H1 (cell line): ENCODE data around the gene SPTBN5. TPM values are rescaled to one million over a fixed set of nuclear protein-coding genes. Genes with fewer than 3 reads are reported as not detected.

Experiments
- CHD7 ChIP-seq: fragments of 300-600 bp; sonication (generic); IDR thresholded peaks from 2 replicates; pipeline ENCODE4 v1.7.1; 2012; ENCODE audit warnings: low read length, moderate library complexity, mild to moderate bottlenecking, inconsistent platforms; ENCODE audit not compliant: insufficient replicate concordance
- CTBP2 ChIP-seq: IDR thresholded peaks from 2 replicates; pipeline ENCODE4 v1.7.0; 2011; ENCODE audit warnings: borderline replicate concordance, mild to moderate bottlenecking, moderate library complexity, mixed read lengths, low read length; ENCODE audit not compliant: insufficient read depth, insufficient read length
- JUN ChIP-seq: IDR thresholded peaks from 2 replicates; pipeline ENCODE4 v1.6.1; 2011; ENCODE audit warnings: low read depth, mild to moderate bottlenecking, improper control_type of control experiment, low read length
- polyA plus RNA-seq, 7 experiments: library from polyadenylated mRNA; depleted of rRNA in 3 of 7; stranded (reverse) in 5 of 7; unstranded in 2 of 7; fragments of >200 nt in 5 of 7; fragments of 200-250 nt in 2 of 7; gene quantifications; 1 replicate in 5 of 7; 2 replicates in 1 of 7; 4 replicates in 1 of 7; pipeline versions ENCODE4 v1.2.1 to v1.2.3, GENCODE V29; 2011 to 2013; ENCODE audit warnings: missing spikeins in 2 of 7, mixed read lengths in 2 of 7
- total RNA-seq: library from RNA; stranded (reverse); fragmentation: NEBNext Ultra II Directional; extraction: Animal tissue kit (Norgen Biotek cat#: 25700); gene quantifications from 2 replicates; pipeline ENCODE4 v1.2.1, GENCODE V29; 2021
- TF ChIP-seq, protein P1 (sequence below), 3 experiments: IDR thresholded peaks; 1 replicate in 2 of 3; 2 replicates in 1 of 3; pipeline versions ENCODE4 v1.5.1 to v1.6.1; 2011; ENCODE audit warnings: low read length in 3 of 3, mild to moderate bottlenecking in 3 of 3, inconsistent platforms in 2 of 3, low read depth in 1 of 3, moderate library complexity in 1 of 3; ENCODE audit not compliant: insufficient read depth in 1 of 3; ENCODE audit errors: control extremely low read depth in 1 of 3

The SPTBN5 gene
- total and polyA plus RNA-seq, 2 of the 8 experiments (the other 6 are each of a cell fraction or from before 2014, with no cell fraction given): 0.32 to 0.84 TPM

DNA sequence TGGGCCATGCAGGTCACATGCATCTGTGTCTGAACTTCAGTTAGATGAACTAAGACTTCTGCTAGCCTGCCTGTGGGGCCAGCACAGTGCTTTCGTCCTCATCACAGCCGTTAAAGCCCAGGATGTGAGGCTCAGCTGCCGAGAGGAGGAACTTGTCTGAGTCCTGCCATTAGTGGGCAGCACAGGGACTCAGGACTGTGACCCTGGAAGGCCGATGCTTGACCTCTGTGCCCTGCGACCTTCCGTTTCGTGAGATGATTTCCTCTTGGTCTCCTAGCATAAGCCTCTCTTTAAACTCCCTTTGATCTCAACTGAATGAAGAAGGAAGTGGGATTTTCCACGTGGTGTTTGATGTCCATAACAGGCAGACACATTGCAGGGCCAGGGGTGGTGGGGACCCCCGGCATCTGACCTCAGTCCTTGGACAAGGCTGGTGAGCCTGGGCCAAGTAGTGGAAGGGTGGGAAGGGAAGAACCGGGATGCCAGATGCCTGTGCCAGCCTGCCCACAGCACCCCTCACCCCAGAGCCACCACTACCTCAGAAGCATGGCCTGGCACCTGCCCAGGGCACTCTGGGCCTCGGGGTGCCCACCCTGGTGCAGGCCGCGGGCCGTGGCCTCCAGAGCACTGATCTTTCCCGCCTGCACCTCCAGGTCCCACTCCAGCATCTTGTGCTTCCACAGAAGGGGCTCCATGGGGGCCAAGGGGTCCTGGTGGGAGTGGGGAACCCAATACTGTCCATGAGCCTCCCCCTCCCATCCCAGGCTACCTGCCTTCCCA is 33.6 kb downstream of the SPTBN5 start (continued):
- no peak for TF ChIP-seq CHD7
- no peak for TF ChIP-seq JUN
- TF ChIP-seq, protein P1, sequence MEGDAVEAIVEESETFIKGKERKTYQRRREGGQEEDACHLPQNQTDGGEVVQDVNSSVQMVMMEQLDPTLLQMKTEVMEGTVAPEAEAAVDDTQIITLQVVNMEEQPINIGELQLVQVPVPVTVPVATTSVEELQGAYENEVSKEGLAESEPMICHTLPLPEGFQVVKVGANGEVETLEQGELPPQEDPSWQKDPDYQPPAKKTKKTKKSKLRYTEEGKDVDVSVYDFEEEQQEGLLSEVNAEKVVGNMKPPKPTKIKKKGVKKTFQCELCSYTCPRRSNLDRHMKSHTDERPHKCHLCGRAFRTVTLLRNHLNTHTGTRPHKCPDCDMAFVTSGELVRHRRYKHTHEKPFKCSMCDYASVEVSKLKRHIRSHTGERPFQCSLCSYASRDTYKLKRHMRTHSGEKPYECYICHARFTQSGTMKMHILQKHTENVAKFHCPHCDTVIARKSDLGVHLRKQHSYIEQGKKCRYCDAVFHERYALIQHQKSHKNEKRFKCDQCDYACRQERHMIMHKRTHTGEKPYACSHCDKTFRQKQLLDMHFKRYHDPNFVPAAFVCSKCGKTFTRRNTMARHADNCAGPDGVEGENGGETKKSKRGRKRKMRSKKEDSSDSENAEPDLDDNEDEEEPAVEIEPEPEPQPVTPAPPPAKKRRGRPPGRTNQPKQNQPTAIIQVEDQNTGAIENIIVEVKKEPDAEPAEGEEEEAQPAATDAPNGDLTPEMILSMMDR (IDR thresholded peaks at IDR 0.05; ENCODE audit: control extremely low read depth in 1 of 3, insufficient read depth in 1 of 3, low read depth in 1 of 3, low read length in 3 of 3): peak in 1 of 3 experiments; percentile 42; a peak in 1 of 4 replicates
- no peak for TF ChIP-seq CTBP2
